K562 (cell line): ENCODE measurements around the gene AK5. TPM values are rescaled to one million over a fixed set of nuclear protein-coding genes. Genes with fewer than 3 reads are reported as not detected.

Source experiments
- ATAC-seq: fragments of 200-7000 bp; cut with Tn5 transposase; 3 replicates; pipeline ENCODE4 v1.9.1; 2020; ENCODE audit warnings: moderate library complexity
- BruUV-seq: library from RNA; stranded (reverse); fragments of 400-500 nt; replicated peaks from 2 replicates; lab custom pipeline; 2021; lab: Mats Ljungman, UMichigan
- CTCF ChIA-PET: fragments of 300-600 bp; formaldehyde crosslinking; extraction: SDS; loops from one replicate; lab custom pipeline; 2021; ENCODE audit warnings: low intra/inter-chr PET ratio; lab: Yijun Ruan, JAX
- POLR2A ChIA-PET: fragments of 300-600, 350-650 bp; sonication (Branson Sonifier 250); formaldehyde crosslinking; extraction: SDS; loops from one replicate; lab custom pipeline; 2021; ENCODE audit warnings: antibody characterized with exemption, inconsistent platforms; lab: Yijun Ruan, JAX
- DNase-seq, 4 experiments: peaks; one replicate each; pipeline versions ENCODE4 v3.0.0 to v3.0.0-alpha.2; 2011 to 2018; ENCODE audit warnings: low spot score in 3 of 4, mixed read lengths in 3 of 4; ENCODE audit errors: extremely low read depth in 1 of 4
- FAIRE-seq: peaks from 2 replicates; lab custom pipeline; 2011; peaks lifted over from hg19 to GRCh38; lab: Jason Lieb, UNC
- H2AFZ ChIP-seq: 2 replicates; pipeline ENCODE4 v1.6.0; 2011; ENCODE audit warnings: low read depth, low read length, control low read depth, inconsistent platforms
- H3K27ac ChIP-seq: fragments of 200-600 bp; 3 replicates; pipeline ENCODE4 v1.8.0; 2011; ENCODE audit warnings: low read depth, mild to moderate bottlenecking, control low read depth, inconsistent platforms, low read length, moderate library complexity, mixed read lengths; ENCODE audit errors: extremely low read depth
- H3K27me3 ChIP-seq, 2 experiments: fragments of 300-600 bp in 1 of 2; 2 replicates in 1 of 2; 3 replicates in 1 of 2; pipeline versions ENCODE4 v1.6.0 to v1.8.0; 2011; ENCODE audit warnings: inconsistent platforms in 2 of 2, low read length in 2 of 2, mild to moderate bottlenecking in 1 of 2, mixed read lengths in 1 of 2, moderate library complexity in 1 of 2; ENCODE audit not compliant: control insufficient read depth in 2 of 2, insufficient read depth in 2 of 2
- H3K36me3 ChIP-seq: fragments of 300-600 bp; 3 replicates; pipeline ENCODE4 v1.8.0; 2011; ENCODE audit warnings: mild to moderate bottlenecking, low read length, inconsistent platforms; ENCODE audit not compliant: control insufficient read depth, insufficient read depth
- H3K4me1 ChIP-seq, 2 experiments: fragments of 200-600 bp in 1 of 2; replicated peaks in 1 of 2; 2 replicates in 1 of 2; 3 replicates in 1 of 2; pipeline versions ENCODE4 v1.5.1 to v1.8.0; 2011; ENCODE audit warnings: inconsistent platforms in 2 of 2, low read length in 2 of 2, mild to moderate bottlenecking in 1 of 2, mixed read lengths in 1 of 2, moderate library complexity in 1 of 2; ENCODE audit not compliant: control insufficient read depth in 2 of 2, insufficient read depth in 2 of 2
- H3K4me2 ChIP-seq: 2 replicates; pipeline ENCODE4 v1.6.1; 2011; ENCODE audit warnings: low read length, control low read depth, inconsistent platforms, mixed read lengths; ENCODE audit not compliant: insufficient read depth
- H3K4me3 ChIP-seq: fragments of 200-600 bp; sonication (generic), shearing (Covaris generic); 2 replicates; pipeline ENCODE4 v1.5.1; 2016; ENCODE audit warnings: control low read depth, inconsistent platforms
- H3K79me2 ChIP-seq: fragments of 200-600 bp; 3 replicates; pipeline ENCODE4 v1.8.0; 2011; ENCODE audit warnings: low read length, inconsistent platforms; ENCODE audit not compliant: control insufficient read depth, insufficient read depth
- H3K9ac ChIP-seq, 2 experiments: 2 replicates each; pipeline versions ENCODE4 v1.6.0 to v1.6.1; 2011; ENCODE audit warnings: low read depth in 2 of 2, low read length in 2 of 2, control low read depth in 1 of 2, inconsistent platforms in 1 of 2, mild to moderate bottlenecking in 1 of 2, mixed read lengths in 1 of 2; ENCODE audit not compliant: insufficient read depth in 1 of 2
- H3K9me1 ChIP-seq: one replicate; pipeline ENCODE4 v1.6.0; 2011; ENCODE audit warnings: inconsistent platforms, mild to moderate bottlenecking, low read length, moderate library complexity; ENCODE audit not compliant: control insufficient read depth, insufficient read depth
- H3K9me3 ChIP-seq: replicated peaks from 2 replicates; pipeline ENCODE4 v1.5.1; 2011; ENCODE audit warnings: low read depth, low read length, inconsistent platforms; ENCODE audit not compliant: control insufficient read depth, insufficient read depth
- H4K20me1 ChIP-seq: replicated peaks from 2 replicates; pipeline ENCODE4 v1.6.1; 2011; ENCODE audit warnings: low read length, inconsistent platforms, mixed read lengths; ENCODE audit not compliant: control insufficient read depth, insufficient read depth
- E2F6 ChIP-seq, 2 experiments: IDR thresholded peaks; 2 replicates each; pipeline ENCODE4 v1.6.1; 2011; ENCODE audit warnings: borderline replicate concordance in 1 of 2, control low read depth in 1 of 2, low read depth in 1 of 2, low read length in 1 of 2, mild to moderate bottlenecking in 1 of 2, mixed read lengths in 1 of 2, moderate library complexity in 1 of 2; ENCODE audit not compliant: insufficient read depth in 1 of 2, insufficient read length in 1 of 2, poor library complexity in 1 of 2, severe bottlenecking in 1 of 2; ENCODE audit errors: extremely low read depth in 1 of 2
- HMGN3 ChIP-seq: IDR thresholded peaks from 2 replicates; pipeline ENCODE4 v1.6.1; 2011; ENCODE audit warnings: borderline replicate concordance, low read depth, mild to moderate bottlenecking, mixed read lengths, low read length; ENCODE audit not compliant: insufficient read length; ENCODE audit errors: extremely low read depth
- LCOR ChIP-seq: sonication (generic); formaldehyde crosslinking; IDR thresholded peaks from 2 replicates; pipeline ENCODE4 v1.8.0; 2022; ENCODE audit warnings: mild to moderate bottlenecking, missing genetic modification reagents
- NFE2L1 ChIP-seq: fragments of 450-650 bp; IDR thresholded peaks from 2 replicates; pipeline ENCODE4 v1.6.1; 2016; ENCODE audit warnings: missing genetic modification characterization, low read depth, mild to moderate bottlenecking, missing compliant biosample characterization, moderate library complexity, borderline replicate concordance
- NKRF ChIP-seq: fragments of 450-650 bp; IDR thresholded peaks from 2 replicates; pipeline ENCODE4 v1.6.1; 2016; ENCODE audit warnings: borderline replicate concordance
- RNF2 ChIP-seq: sonication (generic); IDR thresholded peaks from 2 replicates; pipeline ENCODE4 v1.6.1; 2016
- SMARCB1 ChIP-seq: IDR thresholded peaks from 2 replicates; pipeline ENCODE4 v1.6.1; 2011; ENCODE audit warnings: improper control_type of control experiment, low read depth; ENCODE audit not compliant: insufficient read length
- SP1 ChIP-seq: sonication (generic); formaldehyde crosslinking; IDR thresholded peaks from 2 replicates; pipeline ENCODE4 v1.8.1; 2022; ENCODE audit warnings: mild to moderate bottlenecking, missing genetic modification reagents
- SREBF2 ChIP-seq: sonication (generic); formaldehyde crosslinking; IDR thresholded peaks from 2 replicates; pipeline ENCODE4 v1.4.0; 2020; ENCODE audit warnings: mild to moderate bottlenecking, missing genetic modification reagents
- ZNF398 ChIP-seq: fragments of 250-450 bp; sonication (Bioruptor Pico); IDR thresholded peaks from 2 replicates; pipeline ENCODE4 v1.8.0; 2021; ENCODE audit warnings: moderate library complexity, mild to moderate bottlenecking, inconsistent platforms
- in situ Hi-C: fragments of 300-500 bp; cut with MboI; formaldehyde crosslinking; loops from 4 replicates; pipeline ENCODE4 v1.15.0; 2018; ENCODE audit warnings: inconsistent platforms, mixed read lengths
- intact Hi-C: fragments of 100-400 bp; cut with micrococcal nuclease; formaldehyde crosslinking; loops from 2 replicates; pipeline ENCODE4 v1.14.2; 2022
- polyA plus RNA-seq, 8 experiments: library from polyadenylated mRNA; depleted of rRNA in 4 of 8; stranded (reverse) in 5 of 8; unstranded in 3 of 8; fragments of >200 nt; fragmentation: Nextera tagmentation in 2 of 8; fragmentation: Illumina TruSeq in 1 of 8; extraction: Ambion mirVana in 2 of 8; extraction: Trizol in 1 of 8; gene quantifications; 2 replicates each; pipeline versions ENCODE4 v1.2.1 to v1.2.3, GENCODE V29; 2011 to 2014; ENCODE audit warnings: inconsistent platforms in 1 of 8, missing spikeins in 1 of 8
- total RNA-seq, 7 experiments: library from RNA; depleted of rRNA in 6 of 7; stranded (reverse); fragments of >200 nt in 6 of 7; fragmentation: Illumina TruSeq in 2 of 7; extraction: Trizol in 2 of 7; gene quantifications; 2 replicates each; pipeline versions ENCODE4 v1.2.1 to v1.2.3, GENCODE V29; 2011 to 2021; ENCODE audit warnings: low replicate concordance in 1 of 7
- TF ChIP-seq, protein P1 (sequence below): fragments of 250-450 bp; sonication (Bioruptor Pico); IDR thresholded peaks from 2 replicates; pipeline ENCODE4 v1.5.1; 2021; ENCODE audit warnings: mild to moderate bottlenecking
- TF ChIP-seq, protein P2 (sequence below): fragments of 450-650 bp; IDR thresholded peaks from 2 replicates; pipeline ENCODE4 v1.6.1; 2014; ENCODE audit warnings: low read depth, mild to moderate bottlenecking, moderate library complexity, borderline replicate concordance

The AK5 gene
- total and polyA plus RNA-seq, 9 of the 15 experiments (the other 6 are each of a cell fraction or from before 2014, with no cell fraction given) = 0.06 TPM; not detected in 8

GRCh38 chr1:77498918-77499317, 217.1 kb downstream of the AK5 start:
- Histone ChIP-seq H3K4me1 (no peaks in the 10 kb centered on the region), H3K9ac (no peak overlapping the region), H3K9me3 (no peaks in the 10 kb centered on the region), H2AFZ (no peak overlapping the region), H3K79me2 (no peaks in the 10 kb centered on the region), H3K27ac (no peak overlapping the region), H3K27me3 (peaks cover 13 to 23% of the 10 kb centered on the region in 2 experiments; a peak in 4 of 5 replicates), H3K9me1 (no peaks in the 10 kb centered on the region), H4K20me1 (no peaks in the 10 kb centered on the region; the same call in 1 of the 2 replicates), H3K36me3 (no peaks in the 10 kb centered on the region), H3K4me3 (no peak overlapping the region), H3K4me2 (no peak overlapping the region)
- TF ChIP-seq E2F6 (IDR thresholded peaks at IDR 0.05; ENCODE audit: borderline replicate concordance in 1 of 2, extremely low read depth in 1 of 2, insufficient read depth in 1 of 2, insufficient read length in 1 of 2, low read depth in 1 of 2, low read length in 1 of 2, poor library complexity in 1 of 2, severe bottlenecking in 1 of 2) (no peak), SMARCB1 (no peak), HMGN3 (no peak), NKRF (no peak), SP1 (CRISPR knock-in tag) (no peak), SREBF2 (no peak), ZNF398 (CRISPR knock-in tag) (no peak), RNF2 (no peak), NFE2L1 (tag) (no peak), LCOR (CRISPR knock-in tag) (no peak)
- TF ChIP-seq, protein P1, sequence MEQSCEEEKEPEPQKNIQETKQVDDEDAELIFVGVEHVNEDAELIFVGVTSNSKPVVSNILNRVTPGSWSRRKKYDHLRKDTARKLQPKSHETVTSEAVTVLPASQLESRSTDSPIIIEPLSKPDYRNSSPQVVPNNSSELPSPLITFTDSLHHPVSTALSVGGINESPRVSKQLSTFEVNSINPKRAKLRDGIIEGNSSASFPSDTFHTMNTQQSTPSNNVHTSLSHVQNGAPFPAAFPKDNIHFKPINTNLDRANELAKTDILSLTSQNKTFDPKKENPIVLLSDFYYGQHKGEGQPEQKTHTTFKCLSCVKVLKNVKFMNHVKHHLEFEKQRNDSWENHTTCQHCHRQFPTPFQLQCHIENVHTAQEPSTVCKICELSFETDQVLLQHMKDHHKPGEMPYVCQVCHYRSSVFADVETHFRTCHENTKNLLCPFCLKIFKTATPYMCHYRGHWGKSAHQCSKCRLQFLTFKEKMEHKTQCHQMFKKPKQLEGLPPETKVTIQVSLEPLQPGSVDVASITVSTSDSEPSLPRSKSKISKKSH (CRISPR knock-in tag) = no peak
- TF ChIP-seq, protein P2, sequence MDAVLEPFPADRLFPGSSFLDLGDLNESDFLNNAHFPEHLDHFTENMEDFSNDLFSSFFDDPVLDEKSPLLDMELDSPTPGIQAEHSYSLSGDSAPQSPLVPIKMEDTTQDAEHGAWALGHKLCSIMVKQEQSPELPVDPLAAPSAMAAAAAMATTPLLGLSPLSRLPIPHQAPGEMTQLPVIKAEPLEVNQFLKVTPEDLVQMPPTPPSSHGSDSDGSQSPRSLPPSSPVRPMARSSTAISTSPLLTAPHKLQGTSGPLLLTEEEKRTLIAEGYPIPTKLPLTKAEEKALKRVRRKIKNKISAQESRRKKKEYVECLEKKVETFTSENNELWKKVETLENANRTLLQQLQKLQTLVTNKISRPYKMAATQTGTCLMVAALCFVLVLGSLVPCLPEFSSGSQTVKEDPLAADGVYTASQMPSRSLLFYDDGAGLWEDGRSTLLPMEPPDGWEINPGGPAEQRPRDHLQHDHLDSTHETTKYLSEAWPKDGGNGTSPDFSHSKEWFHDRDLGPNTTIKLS = no peak
- POLR2A ChIA-PET = interaction anchor here (1.2 kb wide), 1 partner anchor 8 kb away, joined by 3 read pairs; no protein-coding TSS in a partner anchor
- DNase-seq (no peak), FAIRE-seq (no peak), ATAC-seq (no peak)
- in situ Hi-C loops = no loop called here
- CTCF ChIA-PET = no interaction called here
- BruUV-seq = no TSS peak
- intact Hi-C loops = no loop called here
